K562 (cell line): Measurements from ENCODE around the gene CCDC116. TPM values are rescaled to one million over a fixed set of nuclear protein-coding genes. Genes with fewer than 3 reads are reported as not detected.

ENCODE experiments used
- BMI1 ChIP-seq: fragments of 150-350 bp; IDR thresholded peaks from 2 replicates; pipeline ENCODE4 v1.6.1; 2014; ENCODE audit warnings: low read length
- CBFB ChIP-seq: sonication (generic); formaldehyde crosslinking; IDR thresholded peaks from 2 replicates; pipeline ENCODE4 v1.4.0; 2020; ENCODE audit warnings: mild to moderate bottlenecking, missing genetic modification reagents
- CCAR2 ChIP-seq: fragments of 200-400 bp; formaldehyde crosslinking; IDR thresholded peaks from 2 replicates; pipeline ENCODE4 v1.6.1; 2017; ENCODE audit warnings: mild to moderate bottlenecking, low read depth, low read length
- EP300 ChIP-seq: IDR thresholded peaks from 2 replicates; pipeline ENCODE4 v1.6.1; 2012; ENCODE audit warnings: low read length, improper control_type of control experiment
- ERF ChIP-seq: fragments of 450-650 bp; formaldehyde crosslinking; IDR thresholded peaks from 2 replicates; pipeline ENCODE4 v1.4.0; 2020; ENCODE audit warnings: mild to moderate bottlenecking, mixed read lengths
- ILF3 ChIP-seq: fragments of 450-650 bp; IDR thresholded peaks from 2 replicates; pipeline ENCODE4 v1.6.1; 2018; ENCODE audit warnings: antibody characterized with exemption, mild to moderate bottlenecking, moderate library complexity, borderline replicate concordance
- JUND ChIP-seq, 2 experiments: IDR thresholded peaks; 2 replicates in 1 of 2; 3 replicates in 1 of 2; pipeline ENCODE4 v1.6.1; 2011; ENCODE audit warnings: borderline replicate concordance in 2 of 2, low read depth in 2 of 2, low read length in 2 of 2, improper control_type of control experiment in 1 of 2, missing biosample characterization in 1 of 2, missing genetic modification characterization in 1 of 2, missing genetic modification reagents in 1 of 2
- KLF13 ChIP-seq: fragments of 450-650 bp; IDR thresholded peaks from 2 replicates; pipeline ENCODE4 v1.6.1; 2016; ENCODE audit warnings: missing genetic modification characterization, low read depth, mild to moderate bottlenecking, missing compliant biosample characterization, moderate library complexity, borderline replicate concordance
- KLF6 ChIP-seq: fragments of 250-450 bp; sonication (Bioruptor Pico); IDR thresholded peaks from 2 replicates; pipeline ENCODE4 v1.4.0; 2020; ENCODE audit warnings: mild to moderate bottlenecking, moderate library complexity, borderline replicate concordance
- MBD2 ChIP-seq: sonication (generic); IDR thresholded peaks from 2 replicates; pipeline ENCODE4 v1.6.1; 2016; ENCODE audit warnings: low read depth, borderline replicate concordance
- MEF2D ChIP-seq: conservative IDR thresholded peaks from 2 replicates; pipeline ENCODE4 v1.6.1; 2016; ENCODE audit warnings: low read depth, missing genetic modification characterization, missing compliant biosample characterization
- POLR2B ChIP-seq: fragments of 450-650 bp; IDR thresholded peaks from 2 replicates; pipeline ENCODE4 v1.6.1; 2018; ENCODE audit warnings: low read depth; ENCODE audit not compliant: partially characterized antibody
- RBFOX2 ChIP-seq: fragments of 200-400 bp; formaldehyde crosslinking; IDR thresholded peaks from 2 replicates; pipeline ENCODE4 v1.6.1; 2017; ENCODE audit warnings: low read depth, mild to moderate bottlenecking, low read length, moderate library complexity
- SMARCA5 ChIP-seq: fragments of 450-650 bp; IDR thresholded peaks from 2 replicates; pipeline ENCODE4 v1.6.1; 2016
- SPI1 ChIP-seq: IDR thresholded peaks from 2 replicates; pipeline ENCODE4 v1.6.1; 2011; ENCODE audit warnings: low read depth, low read length, control low read depth, borderline replicate concordance
- ZNF324 ChIP-seq: fragments of 250-450 bp; sonication (Bioruptor Pico); IDR thresholded peaks from 2 replicates; pipeline ENCODE4 v1.4.0; 2020; ENCODE audit warnings: mild to moderate bottlenecking
- ZNF408 ChIP-seq: fragments of 250-450 bp; sonication (Bioruptor Pico); IDR thresholded peaks from 2 replicates; pipeline ENCODE4 v1.4.0; 2020; ENCODE audit warnings: low read depth, mild to moderate bottlenecking, moderate library complexity
- ZNF444 ChIP-seq: fragments of 250-450 bp; sonication (Bioruptor Pico); IDR thresholded peaks from 2 replicates; pipeline ENCODE4 v1.4.0; 2020; ENCODE audit warnings: mild to moderate bottlenecking, moderate library complexity
- polyA plus RNA-seq, 8 experiments: library from polyadenylated mRNA; depleted of rRNA in 4 of 8; stranded (reverse) in 5 of 8; unstranded in 3 of 8; fragments of >200 nt; fragmentation: Nextera tagmentation in 2 of 8; fragmentation: Illumina TruSeq in 1 of 8; extraction: Ambion mirVana in 2 of 8; extraction: Trizol in 1 of 8; gene quantifications; 2 replicates each; pipeline versions ENCODE4 v1.2.1 to v1.2.3, GENCODE V29; 2011 to 2014; ENCODE audit warnings: inconsistent platforms in 1 of 8, missing spikeins in 1 of 8
- total RNA-seq, 7 experiments: library from RNA; depleted of rRNA in 6 of 7; stranded (reverse); fragments of >200 nt in 6 of 7; fragmentation: Illumina TruSeq in 2 of 7; extraction: Trizol in 2 of 7; gene quantifications; 2 replicates each; pipeline versions ENCODE4 v1.2.1 to v1.2.3, GENCODE V29; 2011 to 2021; ENCODE audit warnings: low replicate concordance in 1 of 7
- TF ChIP-seq, protein P1 (sequence below): fragments of 250-450 bp; sonication (Bioruptor Pico); IDR thresholded peaks from 2 replicates; pipeline ENCODE4 v1.8.0; 2021; ENCODE audit warnings: moderate library complexity, mild to moderate bottlenecking, inconsistent platforms
- TF ChIP-seq, protein P2 (sequence below): fragments of 250-450 bp; sonication (Bioruptor Pico); IDR thresholded peaks from 2 replicates; pipeline ENCODE4 v1.4.0; 2020
- TF ChIP-seq, protein P3 (sequence below), 2 experiments: fragments of 450-650 bp; IDR thresholded peaks; 2 replicates each; pipeline ENCODE4 v1.6.1; 2016

The CCDC116 gene
- total and polyA plus RNA-seq, 9 of the 15 experiments (the other 6 are each of a cell fraction or from before 2014, with no cell fraction given): 1.6 to 11.3 (median 4.7) TPM

DNA sequence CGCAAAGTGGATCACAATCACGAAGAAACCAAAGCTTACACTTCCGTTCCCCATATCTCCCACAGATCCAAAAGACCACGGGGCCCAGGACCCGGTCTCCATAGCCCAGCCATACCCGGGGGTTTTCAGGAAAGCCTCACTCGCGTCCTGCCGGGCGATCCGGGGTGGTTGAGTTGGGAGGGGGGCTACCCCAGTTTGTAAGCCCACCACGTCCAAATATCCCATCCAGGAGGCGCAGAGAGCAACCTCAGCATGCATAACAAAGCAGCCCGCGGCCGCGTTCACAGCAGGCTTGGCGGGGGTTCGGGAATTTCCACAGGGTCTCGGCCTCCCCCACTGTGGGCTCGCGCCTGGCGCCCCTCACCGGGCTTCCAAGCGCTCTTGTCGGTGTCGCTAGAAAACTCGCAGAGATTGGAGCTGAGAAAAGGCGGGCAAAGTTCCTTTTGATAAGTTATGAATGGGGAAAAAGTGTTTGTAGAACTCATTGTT, 19.0 kb downstream of the CCDC116 start (continued):
- TF ChIP-seq, protein P1, sequence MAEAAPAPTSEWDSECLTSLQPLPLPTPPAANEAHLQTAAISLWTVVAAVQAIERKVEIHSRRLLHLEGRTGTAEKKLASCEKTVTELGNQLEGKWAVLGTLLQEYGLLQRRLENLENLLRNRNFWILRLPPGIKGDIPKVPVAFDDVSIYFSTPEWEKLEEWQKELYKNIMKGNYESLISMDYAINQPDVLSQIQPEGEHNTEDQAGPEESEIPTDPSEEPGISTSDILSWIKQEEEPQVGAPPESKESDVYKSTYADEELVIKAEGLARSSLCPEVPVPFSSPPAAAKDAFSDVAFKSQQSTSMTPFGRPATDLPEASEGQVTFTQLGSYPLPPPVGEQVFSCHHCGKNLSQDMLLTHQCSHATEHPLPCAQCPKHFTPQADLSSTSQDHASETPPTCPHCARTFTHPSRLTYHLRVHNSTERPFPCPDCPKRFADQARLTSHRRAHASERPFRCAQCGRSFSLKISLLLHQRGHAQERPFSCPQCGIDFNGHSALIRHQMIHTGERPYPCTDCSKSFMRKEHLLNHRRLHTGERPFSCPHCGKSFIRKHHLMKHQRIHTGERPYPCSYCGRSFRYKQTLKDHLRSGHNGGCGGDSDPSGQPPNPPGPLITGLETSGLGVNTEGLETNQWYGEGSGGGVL (CRISPR knock-in tag): no peak
- TF ChIP-seq MBD2 (no peak), ZNF408 (CRISPR knock-in tag) (no peak), EP300 (peak; percentile 33; the same call in 1 of the 2 replicates), POLR2B (no peak), JUND (IDR thresholded peaks at IDR 0.05; ENCODE audit: borderline replicate concordance, low read depth, low read length) (0 out of 2 replicates have a peak, but pooled peaks have one; percentile 1), JUND (tag; IDR thresholded peaks at IDR 0.05; ENCODE audit: borderline replicate concordance, low read depth, low read length) (no peak), MEF2D (tag) (no peak), SMARCA5 (no peak), ZNF324 (no peak), BMI1 (0 out of 2 replicates have a peak, but pooled peaks have one; percentile 54), ERF (CRISPR knock-in tag) (no peak), CCAR2 (no peak), ZNF444 (CRISPR knock-in tag) (no peak), KLF13 (no peak), ILF3 (no peak), CBFB (CRISPR knock-in tag) (no peak), SPI1 (peak; percentile 77), KLF6 (no peak), RBFOX2 (no peak)
- TF ChIP-seq, protein P2, sequence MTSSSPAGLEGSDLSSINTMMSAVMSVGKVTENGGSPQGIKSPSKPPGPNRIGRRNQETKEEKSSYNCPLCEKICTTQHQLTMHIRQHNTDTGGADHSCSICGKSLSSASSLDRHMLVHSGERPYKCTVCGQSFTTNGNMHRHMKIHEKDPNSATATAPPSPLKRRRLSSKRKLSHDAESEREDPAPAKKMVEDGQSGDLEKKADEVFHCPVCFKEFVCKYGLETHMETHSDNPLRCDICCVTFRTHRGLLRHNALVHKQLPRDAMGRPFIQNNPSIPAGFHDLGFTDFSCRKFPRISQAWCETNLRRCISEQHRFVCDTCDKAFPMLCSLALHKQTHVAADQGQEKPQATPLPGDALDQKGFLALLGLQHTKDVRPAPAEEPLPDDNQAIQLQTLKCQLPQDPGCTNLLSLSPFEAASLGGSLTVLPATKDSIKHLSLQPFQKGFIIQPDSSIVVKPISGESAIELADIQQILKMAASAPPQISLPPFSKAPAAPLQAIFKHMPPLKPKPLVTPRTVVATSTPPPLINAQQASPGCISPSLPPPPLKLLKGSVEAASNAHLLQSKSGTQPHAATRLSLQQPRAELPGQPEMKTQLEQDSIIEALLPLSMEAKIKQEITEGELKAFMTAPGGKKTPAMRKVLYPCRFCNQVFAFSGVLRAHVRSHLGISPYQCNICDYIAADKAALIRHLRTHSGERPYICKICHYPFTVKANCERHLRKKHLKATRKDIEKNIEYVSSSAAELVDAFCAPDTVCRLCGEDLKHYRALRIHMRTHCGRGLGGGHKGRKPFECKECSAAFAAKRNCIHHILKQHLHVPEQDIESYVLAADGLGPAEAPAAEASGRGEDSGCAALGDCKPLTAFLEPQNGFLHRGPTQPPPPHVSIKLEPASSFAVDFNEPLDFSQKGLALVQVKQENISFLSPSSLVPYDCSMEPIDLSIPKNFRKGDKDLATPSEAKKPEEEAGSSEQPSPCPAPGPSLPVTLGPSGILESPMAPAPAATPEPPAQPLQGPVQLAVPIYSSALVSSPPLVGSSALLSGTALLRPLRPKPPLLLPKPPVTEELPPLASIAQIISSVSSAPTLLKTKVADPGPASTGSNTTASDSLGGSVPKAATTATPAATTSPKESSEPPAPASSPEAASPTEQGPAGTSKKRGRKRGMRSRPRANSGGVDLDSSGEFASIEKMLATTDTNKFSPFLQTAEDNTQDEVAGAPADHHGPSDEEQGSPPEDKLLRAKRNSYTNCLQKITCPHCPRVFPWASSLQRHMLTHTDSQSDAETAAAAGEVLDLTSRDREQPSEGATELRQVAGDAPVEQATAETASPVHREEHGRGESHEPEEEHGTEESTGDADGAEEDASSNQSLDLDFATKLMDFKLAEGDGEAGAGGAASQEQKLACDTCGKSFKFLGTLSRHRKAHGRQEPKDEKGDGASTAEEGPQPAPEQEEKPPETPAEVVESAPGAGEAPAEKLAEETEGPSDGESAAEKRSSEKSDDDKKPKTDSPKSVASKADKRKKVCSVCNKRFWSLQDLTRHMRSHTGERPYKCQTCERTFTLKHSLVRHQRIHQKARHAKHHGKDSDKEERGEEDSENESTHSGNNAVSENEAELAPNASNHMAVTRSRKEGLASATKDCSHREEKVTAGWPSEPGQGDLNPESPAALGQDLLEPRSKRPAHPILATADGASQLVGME (CRISPR knock-in tag): no peak
- TF ChIP-seq, protein P3, sequence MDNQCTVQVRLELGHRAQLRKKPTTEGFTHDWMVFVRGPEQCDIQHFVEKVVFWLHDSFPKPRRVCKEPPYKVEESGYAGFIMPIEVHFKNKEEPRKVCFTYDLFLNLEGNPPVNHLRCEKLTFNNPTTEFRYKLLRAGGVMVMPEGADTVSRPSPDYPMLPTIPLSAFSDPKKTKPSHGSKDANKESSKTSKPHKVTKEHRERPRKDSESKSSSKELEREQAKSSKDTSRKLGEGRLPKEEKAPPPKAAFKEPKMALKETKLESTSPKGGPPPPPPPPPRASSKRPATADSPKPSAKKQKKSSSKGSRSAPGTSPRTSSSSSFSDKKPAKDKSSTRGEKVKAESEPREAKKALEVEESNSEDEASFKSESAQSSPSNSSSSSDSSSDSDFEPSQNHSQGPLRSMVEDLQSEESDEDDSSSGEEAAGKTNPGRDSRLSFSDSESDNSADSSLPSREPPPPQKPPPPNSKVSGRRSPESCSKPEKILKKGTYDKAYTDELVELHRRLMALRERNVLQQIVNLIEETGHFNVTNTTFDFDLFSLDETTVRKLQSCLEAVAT (IDR thresholded peaks at IDR 0.05): no peak
